ENCODE measurements around the gene AUNIP.

The AUNIP gene

DNA sequence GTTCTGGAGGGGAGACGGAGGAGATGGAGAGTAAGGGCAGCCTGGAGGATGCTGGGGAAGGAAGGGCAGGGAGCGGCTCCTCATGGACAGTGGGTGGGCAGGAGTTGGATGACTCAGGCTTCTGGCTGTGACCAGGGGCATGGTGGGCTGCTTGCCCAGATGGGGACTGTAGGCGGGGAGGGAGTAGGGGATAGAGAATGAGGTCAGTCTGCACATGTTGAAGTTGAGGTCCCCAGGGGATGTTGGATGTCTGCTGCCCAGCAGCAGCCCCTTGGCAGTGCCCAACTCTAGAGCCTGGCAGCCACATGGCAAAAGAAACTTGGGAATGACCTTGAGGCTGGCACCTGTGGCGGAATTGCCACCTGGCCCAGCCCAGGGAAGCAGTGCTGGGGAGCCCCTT lies 52.8 kb downstream of the AUNIP start:
- no peak for DNase-seq

DNA sequence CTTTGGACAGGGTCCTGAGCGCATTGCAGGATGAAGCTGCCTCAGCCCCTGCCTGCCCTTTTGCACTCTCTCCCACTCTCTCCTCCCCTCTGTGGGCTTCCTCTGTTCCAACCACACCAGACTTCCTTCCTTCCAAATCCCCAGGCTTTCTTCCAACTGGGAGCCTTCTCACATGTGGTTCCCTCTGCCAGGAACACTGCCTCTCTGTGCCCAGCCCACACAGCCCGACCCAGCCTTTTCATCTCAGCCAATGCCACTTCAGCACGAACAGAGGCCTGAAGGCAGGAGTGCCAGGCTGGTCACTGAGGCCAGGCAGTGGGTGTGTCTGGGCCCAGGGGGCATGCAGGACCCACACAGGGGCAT lies 53.4 kb downstream of the AUNIP start:
- no peak for DNase-seq

DNA sequence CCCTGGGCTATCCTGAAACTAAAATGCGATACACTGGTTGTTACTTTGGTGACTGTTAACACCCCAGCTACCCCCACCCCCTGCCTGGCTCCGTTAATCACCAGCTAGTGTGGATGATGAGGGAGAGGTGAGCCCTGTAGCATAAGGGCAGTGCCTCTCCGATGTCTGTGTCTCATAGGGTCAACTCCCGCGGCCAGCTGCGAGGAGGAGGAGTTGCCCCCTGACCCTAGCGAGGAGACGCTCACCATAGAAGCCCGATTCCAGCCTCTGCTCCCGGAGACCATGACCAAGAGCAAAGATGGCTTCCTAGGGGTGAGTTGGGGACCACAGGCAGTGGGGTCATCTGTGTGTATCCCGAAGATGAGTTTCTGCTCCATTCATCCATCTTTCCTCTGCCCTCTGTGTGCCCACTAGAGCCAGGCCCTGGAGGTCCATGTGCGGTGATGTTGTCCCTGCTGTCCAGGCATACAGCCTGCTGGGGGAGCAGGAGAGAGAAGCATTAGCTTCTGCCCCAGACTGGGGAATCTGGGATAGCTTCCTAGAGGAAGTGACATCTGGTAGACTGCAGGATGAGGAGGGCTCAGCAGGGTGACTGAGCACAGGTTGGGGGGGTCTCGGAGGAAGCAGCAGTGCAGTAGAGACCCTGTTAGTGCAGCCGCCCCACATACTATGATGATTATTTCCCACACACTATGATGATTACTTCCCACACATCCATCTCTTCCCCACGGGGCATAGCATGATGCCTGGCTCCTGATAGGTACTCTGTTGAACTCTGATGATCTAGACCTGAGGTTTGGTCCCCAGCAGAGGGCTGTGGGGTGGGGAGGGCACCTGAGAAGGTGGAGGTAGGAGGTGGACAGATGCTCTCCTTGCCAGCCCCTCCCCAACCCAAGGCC lies 54.0 kb downstream of the AUNIP start:
- DNase-seq: no peak

DNA sequence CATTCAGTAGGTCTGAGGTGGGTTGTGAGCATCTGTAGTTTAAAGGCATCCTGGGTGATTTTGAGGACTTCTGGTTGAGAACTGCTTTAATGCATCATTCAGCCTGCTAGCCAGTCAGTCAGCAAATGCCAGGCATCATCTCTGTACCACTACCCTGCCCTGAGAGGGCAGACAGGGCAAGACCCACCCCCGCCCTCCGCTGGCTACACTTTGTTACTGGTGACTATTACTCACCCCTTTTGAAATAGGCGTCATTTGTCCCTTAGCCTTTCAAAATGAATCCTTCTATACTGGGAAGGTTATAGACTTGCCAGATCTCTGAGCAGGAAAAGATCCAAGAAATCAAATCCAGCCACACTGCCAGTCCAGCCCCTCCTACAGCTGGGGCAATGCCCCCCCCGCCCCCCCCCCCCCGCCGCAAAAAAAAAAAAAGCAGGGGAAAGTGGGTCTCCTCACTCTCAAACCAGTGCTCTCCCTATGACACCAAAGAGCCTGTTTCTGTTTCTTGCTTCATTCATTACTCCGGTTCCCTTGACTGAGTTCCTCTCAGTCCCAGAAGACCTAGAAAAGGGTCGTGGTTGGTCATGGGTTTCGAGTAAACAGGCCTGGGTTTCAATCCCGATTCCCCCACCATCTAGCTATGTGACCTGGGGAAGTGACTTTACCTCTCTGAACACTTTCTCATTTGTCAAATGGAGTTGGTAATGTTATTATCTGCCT lies 54.9 kb downstream of the AUNIP start:
- no peak for DNase-seq

DNA sequence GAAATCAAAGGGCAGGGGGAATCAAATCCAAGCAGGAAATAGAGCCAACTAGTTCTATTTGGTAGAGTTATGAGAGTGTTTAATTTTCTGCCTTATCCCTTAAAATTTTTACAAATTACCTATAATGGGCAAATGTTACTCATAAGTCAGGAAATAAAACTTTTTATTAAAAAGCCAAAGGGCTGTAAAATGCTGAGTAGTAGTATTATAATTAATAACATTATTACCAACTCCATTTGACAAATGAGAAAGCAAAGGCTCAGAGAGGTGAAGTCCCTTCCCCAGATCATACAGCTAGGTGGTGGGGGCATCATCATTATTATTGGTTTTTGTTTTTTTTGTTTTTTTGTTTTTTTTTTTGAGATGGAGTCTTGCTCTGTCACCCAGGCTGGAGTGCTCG lies 55.9 kb downstream of the AUNIP start:
- no peak for DNase-seq

DNA sequence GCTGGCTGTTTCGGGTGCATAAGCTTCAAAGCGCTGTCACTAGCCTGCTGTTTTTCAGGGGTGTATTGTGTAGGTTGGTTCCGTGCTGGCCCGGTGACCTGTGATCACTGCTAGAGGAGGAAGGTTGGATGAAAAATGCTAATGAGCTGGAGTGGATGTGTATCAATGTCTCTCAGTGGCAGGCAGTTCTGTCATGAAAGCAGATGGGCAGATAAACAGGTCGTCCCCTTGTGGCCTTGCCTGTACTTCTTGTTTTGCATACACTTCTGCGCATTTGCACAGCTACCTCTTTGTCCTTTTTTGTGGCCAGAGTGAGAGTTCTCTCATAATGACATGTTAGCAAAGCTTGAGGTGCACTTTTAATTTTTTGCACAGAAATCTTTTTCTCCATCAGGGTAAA lies 56.3 kb downstream of the AUNIP start:
- DNase-seq: no peak

DNA sequence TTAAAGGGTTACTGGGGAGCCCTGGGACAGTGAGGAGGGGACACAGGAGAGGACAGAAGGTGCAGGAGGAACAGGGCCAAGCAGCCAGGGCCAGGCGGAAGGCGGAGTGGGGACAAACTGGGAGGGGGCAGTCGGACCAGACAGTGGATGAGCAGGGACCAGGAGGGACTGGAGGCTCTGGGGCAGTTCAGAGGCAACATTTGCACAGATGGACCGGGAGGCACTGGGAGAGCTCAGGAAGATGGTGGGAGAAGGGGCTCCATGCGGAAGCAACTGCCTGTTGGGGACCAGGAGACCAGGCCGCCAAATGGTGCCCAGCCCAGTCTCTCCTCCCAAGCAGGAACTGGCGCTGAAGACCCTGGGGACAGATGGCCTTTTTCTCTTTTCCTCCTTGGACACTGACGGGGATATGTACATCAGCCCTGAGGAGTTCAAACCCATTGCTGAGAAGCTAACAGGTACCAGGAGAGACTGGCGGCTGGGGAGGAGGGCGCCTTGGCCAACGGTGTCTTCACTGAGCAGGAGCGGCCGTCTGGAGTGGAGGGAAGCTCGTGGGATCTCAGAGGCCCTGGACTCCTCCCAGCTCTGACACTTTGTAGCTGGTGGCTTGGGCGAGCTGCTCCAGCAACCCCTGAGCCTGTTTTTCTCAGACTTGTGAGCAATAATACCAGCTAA lies 58.4 kb downstream of the AUNIP start:
- DNase-seq: no peak

DNA sequence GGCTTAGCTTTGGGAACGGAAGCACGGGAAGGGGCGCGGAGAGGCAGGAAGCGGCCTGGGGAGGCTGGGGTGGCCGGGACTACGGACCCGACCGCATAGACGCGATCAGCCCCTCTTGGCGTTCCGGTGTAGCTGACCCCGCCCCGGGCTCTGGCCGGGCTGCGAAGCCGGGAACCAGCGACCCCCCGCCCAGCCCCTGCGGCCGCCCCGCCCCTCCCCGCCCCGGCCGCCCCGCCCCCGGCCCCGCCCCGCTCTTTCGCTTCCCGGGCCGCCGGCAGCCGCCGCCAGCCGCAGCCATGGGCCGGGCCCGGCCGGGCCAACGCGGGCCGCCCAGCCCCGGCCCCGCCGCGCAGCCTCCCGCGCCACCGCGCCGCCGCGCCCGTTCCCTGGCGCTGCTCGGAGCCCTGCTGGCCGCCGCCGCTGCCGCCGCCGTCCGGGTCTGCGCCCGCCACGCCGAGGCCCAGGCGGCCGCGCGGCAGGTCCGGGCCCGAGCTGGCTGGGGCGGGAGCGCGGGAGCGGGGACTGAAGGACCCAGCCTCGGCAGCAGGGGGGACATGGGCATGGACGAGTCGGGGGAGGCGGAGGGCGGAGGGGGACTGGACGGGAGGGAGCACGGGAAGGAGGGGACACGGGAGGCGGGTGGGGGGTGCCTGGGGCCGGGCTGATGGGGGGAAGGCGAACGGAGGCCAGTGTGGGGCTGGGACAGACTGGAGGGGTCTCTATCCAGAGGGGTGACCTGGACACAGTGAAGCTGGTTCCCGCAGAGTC lies 59.1 kb downstream of the AUNIP start, which contains the start of gene SELENON:
SELENON (plus strand) TSS at position 259 of the 768 bp plus-strand sequence; CDS start at position 297, 38 bp downstream.
- DNase-seq: peak; percentile 4

DNA sequence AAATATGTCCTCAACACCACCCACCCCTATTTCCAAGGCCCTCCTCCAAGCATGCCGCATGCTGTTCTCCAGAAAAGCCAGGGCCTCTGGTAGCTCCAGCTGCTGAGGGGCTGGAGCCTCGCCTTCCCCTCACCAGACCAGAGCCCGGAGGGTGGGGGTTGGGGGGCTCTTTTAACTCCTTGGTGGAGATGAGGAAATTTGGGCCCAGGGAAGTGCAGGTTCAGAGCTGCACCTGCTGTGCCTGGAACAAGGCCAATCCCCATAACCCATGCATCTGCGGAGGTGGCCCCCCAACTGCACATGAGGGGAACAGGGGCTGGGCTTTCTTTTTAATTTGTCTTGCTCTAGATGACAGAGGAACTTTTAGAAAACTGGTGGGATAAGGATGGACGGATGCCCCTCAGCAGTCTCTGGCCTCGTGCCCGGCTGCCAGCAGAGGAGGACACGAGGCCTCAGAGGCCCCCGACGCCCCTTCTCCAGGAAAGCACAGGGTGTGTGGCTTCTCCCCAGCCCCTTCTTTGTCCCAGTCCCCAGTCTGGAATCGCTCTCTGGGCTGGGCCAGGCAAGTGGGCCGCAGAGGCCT lies 59.8 kb downstream of the AUNIP start:
- no peak for DNase-seq

DNA sequence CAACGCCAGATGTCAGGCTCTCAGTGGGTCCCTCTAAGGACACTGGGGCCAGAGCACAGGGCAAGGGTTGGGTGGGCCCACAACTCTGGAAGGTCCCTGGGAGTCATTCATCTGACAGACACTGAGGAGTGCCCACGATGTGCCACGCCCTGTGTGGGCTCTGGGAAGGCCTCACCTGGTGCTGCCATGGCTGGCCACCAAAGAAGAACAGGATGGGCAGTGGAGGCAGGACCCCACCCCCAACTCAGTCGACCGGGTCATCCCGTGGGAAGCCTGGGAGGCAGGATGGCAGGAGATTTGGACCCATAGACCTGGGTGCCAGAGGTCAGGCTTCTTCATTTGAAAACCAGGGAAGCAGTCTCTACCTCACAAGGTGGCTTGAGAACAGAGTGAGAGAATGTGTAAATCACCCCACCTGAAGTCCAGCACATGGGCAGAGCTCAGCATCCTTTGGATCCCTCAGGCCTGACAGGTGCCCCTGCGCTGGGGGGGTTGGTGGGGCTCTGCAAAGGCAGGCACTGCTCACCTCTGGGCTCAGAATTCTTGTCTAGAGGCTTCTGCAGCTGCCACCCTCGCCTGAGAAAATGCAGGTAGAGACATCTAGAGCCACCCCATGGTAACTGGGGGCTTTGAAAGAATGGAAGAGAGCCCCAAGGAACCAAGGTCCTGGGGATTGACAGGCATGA lies 60.4 kb downstream of the AUNIP start:
- no peak for DNase-seq

DNA sequence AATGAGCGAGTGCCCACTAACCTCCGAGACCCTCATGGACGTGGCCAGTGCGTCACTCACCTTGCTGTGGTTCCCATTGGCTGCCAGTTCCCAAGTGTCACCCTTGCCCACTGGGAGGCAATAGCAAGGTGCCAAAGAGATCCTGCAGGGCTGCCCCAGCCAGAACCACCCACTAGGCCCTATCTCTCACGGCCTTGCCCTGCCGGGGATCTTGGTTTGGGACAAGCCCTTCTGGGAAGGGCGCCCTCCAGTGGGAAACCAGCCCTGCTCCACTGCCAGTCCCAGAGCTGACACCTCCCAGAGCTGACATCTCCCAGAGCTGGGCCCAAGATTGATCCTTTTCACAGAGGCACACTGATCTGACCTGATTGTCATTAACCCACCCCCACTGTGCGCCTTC lies 61.3 kb downstream of the AUNIP start:
- no peak for DNase-seq

DNA sequence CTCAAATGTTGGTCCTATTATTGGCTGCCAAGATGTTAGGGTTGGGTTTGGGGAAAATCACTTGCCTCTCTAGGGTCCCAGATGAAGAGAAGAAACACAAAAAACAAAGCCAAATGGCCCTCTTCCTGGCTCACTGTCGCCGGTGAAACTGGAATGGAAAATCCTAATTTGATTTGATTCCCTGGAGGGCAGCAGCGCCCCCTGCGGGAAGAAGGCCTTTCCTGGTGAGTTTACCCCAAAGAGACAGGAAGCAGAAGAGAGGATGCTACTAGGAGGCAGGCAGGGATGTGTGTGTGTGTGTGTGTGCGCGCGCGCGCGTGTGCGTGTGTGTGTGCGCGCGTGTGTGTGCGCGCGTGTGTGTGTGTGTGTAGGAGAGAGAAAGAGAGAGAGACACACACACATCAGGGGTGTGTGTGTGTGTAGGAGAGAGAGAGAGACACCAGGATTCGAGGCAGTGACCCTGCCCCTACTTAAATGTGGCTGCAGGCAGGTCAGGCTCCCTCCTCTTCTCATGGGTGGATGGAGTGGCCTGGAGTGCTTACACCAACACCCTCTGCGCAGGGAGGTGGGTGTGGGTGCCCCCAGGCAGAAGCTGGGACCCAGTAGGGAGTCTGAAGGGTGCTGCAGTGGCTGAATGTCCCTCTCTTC lies 62.3 kb downstream of the AUNIP start:
- DNase-seq: peak; percentile 48

DNA sequence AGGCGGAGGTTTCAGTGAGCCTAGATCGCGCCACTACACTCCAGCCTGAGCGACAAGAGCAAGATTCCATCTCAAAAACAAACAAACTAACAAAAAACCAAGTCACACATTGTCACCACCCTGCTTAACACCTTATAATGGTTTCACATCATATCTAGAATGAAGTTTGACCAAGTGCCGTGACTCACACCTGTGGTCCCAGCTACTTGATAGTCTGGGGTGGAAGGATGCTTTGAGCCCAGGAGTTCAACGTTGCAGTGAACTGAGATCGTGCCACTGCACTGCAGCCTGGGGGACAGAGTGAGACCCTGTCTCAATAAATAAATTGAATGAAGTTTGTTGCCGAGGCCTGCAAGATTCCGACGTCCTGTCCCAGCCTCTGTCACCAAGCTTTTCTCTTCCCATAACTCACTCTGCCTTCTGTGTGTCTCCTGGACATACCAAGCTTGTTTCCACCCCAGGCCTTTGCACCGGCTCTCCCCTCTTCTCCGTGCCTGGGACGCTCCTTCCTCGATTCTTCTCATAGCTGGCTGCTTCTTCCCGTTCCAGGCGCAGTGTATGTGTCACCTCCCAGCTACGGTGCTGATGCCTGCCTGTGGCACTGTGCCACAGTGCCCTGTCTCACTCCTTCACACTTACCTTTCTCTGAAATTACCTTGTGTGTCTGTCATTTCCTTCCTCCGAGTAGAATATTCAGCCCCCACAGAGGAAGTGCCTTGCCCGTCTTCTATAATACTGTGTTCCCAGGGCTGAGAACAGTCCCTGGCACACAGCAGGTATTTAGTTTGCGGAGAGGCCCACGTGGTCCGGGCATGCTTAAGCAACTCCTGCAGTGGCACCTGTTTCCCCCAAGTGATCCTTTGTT lies 63.1 kb downstream of the AUNIP start:
- no peak for DNase-seq

DNA sequence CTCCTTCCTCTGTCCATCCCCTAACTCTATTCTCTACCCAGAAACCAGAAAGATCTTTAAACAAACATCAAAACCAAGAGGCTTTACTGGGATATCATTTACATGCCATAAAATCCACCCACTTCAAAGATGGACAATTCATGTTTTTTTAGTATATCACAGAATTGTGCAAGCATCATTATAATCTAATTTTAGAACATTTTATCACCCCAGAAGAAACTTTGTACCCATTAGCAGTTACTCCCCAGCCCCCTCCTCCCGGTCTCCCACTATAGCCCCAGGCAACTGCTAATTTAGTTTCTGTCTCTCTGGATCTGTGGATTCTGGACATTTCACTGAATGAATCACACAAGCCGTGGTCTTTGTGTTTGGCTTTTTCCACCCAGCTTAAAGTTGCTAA lies 64.0 kb downstream of the AUNIP start:
- DNase-seq: no peak

DNA sequence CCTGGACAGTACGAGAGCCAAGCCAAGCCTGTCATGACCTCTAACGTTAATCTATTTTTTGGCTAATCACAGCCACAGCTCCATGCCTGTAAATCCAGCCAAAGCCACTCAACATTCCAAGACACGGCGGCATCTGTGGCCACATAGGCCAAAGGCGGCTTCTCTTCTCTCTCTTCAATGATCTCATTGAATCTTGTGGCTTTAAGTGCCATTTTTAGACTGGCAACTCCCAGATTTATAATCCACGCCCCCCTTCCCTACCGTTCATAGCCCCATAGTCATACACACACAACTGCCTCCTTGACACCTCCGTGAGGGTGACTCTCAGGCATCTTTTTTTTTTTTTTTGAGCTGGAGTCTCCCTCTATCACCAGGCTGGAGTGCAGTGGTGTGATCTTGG lies 64.9 kb downstream of the AUNIP start:
- no peak for DNase-seq

DNA sequence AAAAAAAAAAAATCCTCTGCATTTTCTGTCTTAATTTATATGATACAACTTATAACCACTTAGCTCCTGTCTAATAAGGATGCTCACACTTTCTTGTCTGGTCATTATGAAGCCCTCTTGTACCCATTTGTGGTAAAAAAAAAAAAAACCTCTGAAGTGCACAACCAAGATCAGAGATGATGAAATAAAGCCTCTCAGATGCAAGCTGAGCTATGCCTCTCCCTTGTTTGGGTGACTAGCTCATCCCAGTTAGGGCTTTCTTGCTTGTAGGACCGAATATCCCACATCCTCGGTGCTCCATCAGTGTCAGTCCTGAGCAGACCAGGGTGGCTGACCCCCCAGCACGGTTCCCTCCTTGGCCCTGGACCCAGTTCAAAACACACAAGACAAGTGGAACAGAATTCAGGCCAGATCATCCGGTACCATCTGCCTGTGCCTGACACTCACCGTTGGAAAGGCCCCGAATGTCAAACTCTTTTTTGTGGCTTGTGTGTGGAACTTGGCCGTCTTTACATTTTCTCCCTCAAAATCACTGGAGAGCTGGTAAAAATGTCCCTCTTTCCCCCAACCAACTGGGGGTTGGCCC lies 65.6 kb downstream of the AUNIP start:
- DNase-seq: no peak

DNA sequence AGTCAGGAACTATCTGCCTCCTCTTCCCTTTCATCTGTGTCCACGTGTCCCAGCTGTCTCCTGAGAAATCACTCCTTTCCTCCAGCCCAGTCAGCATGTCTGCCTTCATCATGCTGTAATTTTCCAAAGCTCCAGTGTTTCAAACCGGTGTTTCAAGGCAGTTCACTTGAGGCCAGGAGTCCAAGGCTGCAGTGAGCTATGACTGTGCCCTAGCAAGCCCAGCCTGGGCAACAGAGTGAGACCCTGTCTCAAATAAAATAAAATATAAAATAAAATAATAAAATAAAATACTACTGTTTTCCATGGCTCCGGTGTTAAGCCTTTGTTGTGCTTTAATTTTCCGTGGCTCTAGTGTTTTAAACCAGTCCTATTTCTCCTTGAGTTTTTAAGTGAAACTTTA lies 67.1 kb downstream of the AUNIP start:
- DNase-seq: no peak

DNA sequence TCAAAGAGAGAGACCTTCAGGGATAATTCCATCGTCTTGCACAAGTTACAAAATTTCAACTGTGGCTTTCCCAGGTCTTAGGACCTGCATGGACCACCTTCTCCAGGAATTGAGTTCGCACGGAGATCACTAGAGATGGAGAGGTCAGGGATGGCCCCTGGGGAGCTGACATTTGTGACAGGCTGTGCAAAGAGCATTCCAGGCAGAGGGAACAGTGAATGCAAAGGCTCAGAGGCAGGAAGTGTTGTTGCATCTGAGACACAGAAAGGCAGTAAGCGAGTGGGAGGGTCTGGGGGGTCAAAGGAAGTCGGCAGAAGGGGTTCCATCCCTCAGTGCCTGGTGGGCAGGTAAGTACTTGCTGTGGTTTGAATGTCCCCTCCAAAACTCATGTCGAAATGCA lies 68.8 kb downstream of the AUNIP start:
- DNase-seq: no peak

DNA sequence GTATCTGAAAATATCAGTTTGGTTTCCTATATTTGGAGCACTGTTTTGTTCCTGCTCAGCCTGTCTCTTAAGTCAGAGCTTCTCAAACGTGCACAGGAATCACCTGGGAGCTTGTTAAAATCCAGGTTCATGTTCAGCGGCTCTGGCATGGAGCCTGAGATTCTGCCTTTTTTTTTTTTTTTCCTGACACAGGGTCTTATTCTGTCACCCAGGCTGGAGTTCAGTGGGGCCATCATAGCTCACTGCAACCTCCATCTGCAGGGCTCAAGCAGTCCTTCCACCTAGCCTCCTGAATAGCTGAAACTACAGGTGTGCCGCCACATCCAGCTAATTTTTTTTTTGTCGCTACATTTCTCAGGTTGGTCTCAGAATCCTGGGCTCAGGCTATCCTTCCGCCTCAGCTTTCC lies 71.5 kb downstream of the AUNIP start:
- DNase-seq: no peak

All from kidney glomerular epithelial cell (primary cell).